ENCODE results near the gene FOS. TPM values are rescaled to one million over a fixed set of nuclear protein-coding genes. Genes with fewer than 3 reads are reported as not detected.

Gene FOS
- total and polyA plus RNA-seq, 2 of the 13 experiments (the other 11 are each of a cell fraction or from before 2014, with no cell fraction given): 15.9 to 24.2 TPM

DNA sequence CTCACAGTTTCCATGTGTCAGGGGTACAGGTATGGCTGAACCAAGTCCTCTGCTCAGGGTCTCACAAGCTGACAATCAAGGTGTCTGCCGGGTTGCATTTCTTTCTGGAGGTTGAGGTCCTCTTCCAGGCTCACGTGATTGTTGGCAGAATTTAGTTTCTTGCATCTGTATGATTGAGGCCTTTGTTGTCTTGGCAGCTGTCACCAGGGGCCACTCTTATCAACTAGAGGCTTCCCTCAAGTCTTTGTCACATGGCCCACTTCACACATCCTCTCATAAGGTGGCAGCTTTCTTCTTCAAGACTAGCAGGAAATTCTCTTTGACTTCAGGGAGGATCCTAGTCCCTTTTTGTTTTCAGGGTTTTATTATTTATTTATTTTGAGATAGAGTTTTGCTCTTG lies 46.0 kb upstream of the FOS start:
- Histone ChIP-seq H3K27me3 (ENCODE audit: control insufficient read depth in 1 of 2, insufficient read depth in 2 of 2, low read length in 2 of 2) (peaks cover 3 to 20% of the 10 kb centered on the region in 2 experiments; a peak in 3 of 5 replicates), H4K20me1 (ENCODE audit: insufficient read depth, low read length) (no peaks in the 10 kb centered on the region), H3K4me2 (ENCODE audit: low read depth, low read length) (no peak overlapping the region), H2AFZ (ENCODE audit: low read length) (no peak overlapping the region), H3K36me3 (replicated peaks in 1 of 2; ENCODE audit: control insufficient read depth in 1 of 2, insufficient read depth in 2 of 2, low read length in 2 of 2) (no peaks in the 10 kb centered on the region), H3K27ac (ENCODE audit: extremely low read length, insufficient read depth, low read length) (no peak overlapping the region), H3K9me3 (ENCODE audit: low read length) (no peaks in the 10 kb centered on the region), H3K79me2 (ENCODE audit: insufficient read depth, low read length) (no peaks in the 10 kb centered on the region), H3K4me3 (replicated peaks in 1 of 3; ENCODE audit: insufficient read depth in 1 of 3, low read depth in 2 of 3, low read length in 3 of 3) (no peak overlapping the region), H3K9ac (ENCODE audit: insufficient read depth, low read depth, low read length) (no peak overlapping the region), H3K4me1 (ENCODE audit: insufficient read depth, low read length) (peaks cover 29% of the 10 kb centered on the region)
- in situ Hi-C loops (cut with HindIII; ENCODE audit: extremely low pct_ligation_motif_present, low pct_unique_long_range_greater_than_20kb) (no loop called here), intact Hi-C loops (cut with micrococcal nuclease; ENCODE audit: unreplicated experiment) (loop anchor here (10.0 kb wide), 1 partner anchor 662 kb away; no protein-coding TSS in a partner anchor)
- FAIRE-seq (no peak), ATAC-seq (no peak), DNase-seq (ENCODE audit: low spot score) (no peak)
- no TSS peak for BruUV-seq (replicated peaks)
- TF ChIP-seq ZNF546 (CRISPR knock-in tag; conservative IDR thresholded peaks at IDR 0.05): no peak
- no peak for TF ChIP-seq ZNF790 (CRISPR knock-in tag; IDR thresholded peaks at IDR 0.05; ENCODE audit: borderline replicate concordance)
- TF ChIP-seq ZSCAN21 (CRISPR knock-in tag; IDR thresholded peaks at IDR 0.05; ENCODE audit: borderline replicate concordance): no peak
- no peak for TF ChIP-seq ZNF484 (CRISPR knock-in tag; IDR thresholded peaks at IDR 0.05; ENCODE audit: borderline replicate concordance, low read depth)
- TF ChIP-seq SIX1 (CRISPR knock-in tag; IDR thresholded peaks at IDR 0.05; ENCODE audit: borderline replicate concordance): no peak
- no peak for TF ChIP-seq ZNF598 (CRISPR knock-in tag; IDR thresholded peaks at IDR 0.05; ENCODE audit: borderline replicate concordance)
- TF ChIP-seq ZNF644 (CRISPR knock-in tag; IDR thresholded peaks at IDR 0.05; ENCODE audit: low read depth): no peak
- TF ChIP-seq, protein P1, sequence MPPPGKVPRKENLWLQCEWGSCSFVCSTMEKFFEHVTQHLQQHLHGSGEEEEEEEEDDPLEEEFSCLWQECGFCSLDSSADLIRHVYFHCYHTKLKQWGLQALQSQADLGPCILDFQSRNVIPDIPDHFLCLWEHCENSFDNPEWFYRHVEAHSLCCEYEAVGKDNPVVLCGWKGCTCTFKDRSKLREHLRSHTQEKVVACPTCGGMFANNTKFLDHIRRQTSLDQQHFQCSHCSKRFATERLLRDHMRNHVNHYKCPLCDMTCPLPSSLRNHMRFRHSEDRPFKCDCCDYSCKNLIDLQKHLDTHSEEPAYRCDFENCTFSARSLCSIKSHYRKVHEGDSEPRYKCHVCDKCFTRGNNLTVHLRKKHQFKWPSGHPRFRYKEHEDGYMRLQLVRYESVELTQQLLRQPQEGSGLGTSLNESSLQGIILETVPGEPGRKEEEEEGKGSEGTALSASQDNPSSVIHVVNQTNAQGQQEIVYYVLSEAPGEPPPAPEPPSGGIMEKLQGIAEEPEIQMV (CRISPR knock-in tag; IDR thresholded peaks at IDR 0.05; ENCODE audit: low read depth): no peak
- ChIA-PET POLR2A (no interaction called here), CTCF (ENCODE audit: low intra/inter-chr PET ratio, low total read pairs) (no interaction called here)
- 33% methylated on average over 2 of the region's 2 CpGs for WGBS (ENCODE audit: low lambda C conversion rate)
